GM10248 (cell line): Measurements from ENCODE around the gene C6orf136.

Experiments used
- CTCF ChIA-PET: fragments of 300-600 bp; sonication (Branson Sonifier 250); formaldehyde crosslinking; extraction: SDS; loops from one replicate; lab custom pipeline; 2021; ENCODE audit warnings: antibody characterized with exemption; lab: Yijun Ruan, JAX
- POLR2A ChIA-PET: fragments of 350-650 bp; sonication (Branson Sonifier 250); formaldehyde crosslinking; extraction: SDS; loops from one replicate; lab custom pipeline; 2020; ENCODE audit warnings: antibody characterized with exemption; lab: Yijun Ruan, JAX
- DNase-seq: peaks from one replicate; pipeline ENCODE4 v3.0.0; 2012; ENCODE audit errors: extremely low spot score
- CTCF ChIP-seq: IDR thresholded peaks from 2 replicates; pipeline ENCODE4 v1.5.1; 2012; ENCODE audit warnings: mild to moderate bottlenecking, low read depth; ENCODE audit errors: extremely low read depth, missing control alignments, control extremely low read depth

C6orf136 gene

GRCh38 chr6:30696432-30696831 lies 49.5 kb downstream of the C6orf136 start:
- DNase-seq = no peak
- ChIA-PET POLR2A (no interaction called here), CTCF (interaction anchor here (0.9 to 13.6 kb wide), 7 partner anchors 11 to 99 kb away, joined by 3 to 132 read pairs (median 7); partner anchors contain the start of gene DHX16)
- TF ChIP-seq CTCF = no peak

- POLR2A ChIA-PET = interaction anchor here (0.6 kb wide), 1 partner anchor 8 kb away, joined by 6 read pairs; no protein-coding TSS in a partner anchor
- no peak for TF ChIP-seq CTCF
Measured at GRCh38 chr6:30700340-30700739, 53.4 kb downstream of the C6orf136 start.

More at GRCh38 chr6:30700340-30700739, 53.4 kb downstream of the C6orf136 start:
- CTCF ChIA-PET = interaction anchor here (1.3 to 13.6 kb wide), 3 partner anchors 8 to 156 kb away, joined by 3 to 132 read pairs (median 4); no protein-coding TSS in a partner anchor
- DNase-seq = no peak
